Stomach (tissue), 4 donors: ENCODE results near the gene TMEM178B.

Experiments used
- CTCF ChIP-seq, 7 experiments: fragments of 450-650 bp in 4 of 7; fragments of 200-600 bp in 3 of 7; sonication (generic) in 3 of 7; IDR thresholded peaks; one replicate each; pipeline ENCODE4 v1.5.1; 2016 to 2019; ENCODE audit warnings: antibody characterized with exemption in 7 of 7, control low read depth in 2 of 7, mild to moderate bottlenecking in 1 of 7
- POLR2A ChIP-seq, 4 donors: fragments of 450-650 bp; IDR thresholded peaks; one replicate each; pipeline ENCODE4 v1.6.1; 2016; ENCODE audit warnings: antibody characterized with exemption in 4 of 4, control low read depth in 2 of 4, mild to moderate bottlenecking in 1 of 4, moderate library complexity in 1 of 4

GRCh38 chr7:141286522-141286921, 212.7 kb downstream of the TMEM178B start:
- TF ChIP-seq POLR2A (IDR thresholded peaks at IDR 0.05): no peak
- no peak for TF ChIP-seq CTCF (IDR thresholded peaks at IDR 0.05)
